ENCODE results near the gene TCEANC2. TPM values are rescaled to one million over a fixed set of nuclear protein-coding genes. Genes with fewer than 3 reads are reported as not detected.
A peak's percentile ranks its signal among the peaks of the same experiment; 100 is the strongest.

TCEANC2 gene
- total and polyA plus RNA-seq, 12 donors: 1.4 to 5.9 (median 3.9) TPM

GRCh38 chr1:54117815-54118563, 64.6 kb downstream of the TCEANC2 start:
- TF ChIP-seq, protein P1, sequence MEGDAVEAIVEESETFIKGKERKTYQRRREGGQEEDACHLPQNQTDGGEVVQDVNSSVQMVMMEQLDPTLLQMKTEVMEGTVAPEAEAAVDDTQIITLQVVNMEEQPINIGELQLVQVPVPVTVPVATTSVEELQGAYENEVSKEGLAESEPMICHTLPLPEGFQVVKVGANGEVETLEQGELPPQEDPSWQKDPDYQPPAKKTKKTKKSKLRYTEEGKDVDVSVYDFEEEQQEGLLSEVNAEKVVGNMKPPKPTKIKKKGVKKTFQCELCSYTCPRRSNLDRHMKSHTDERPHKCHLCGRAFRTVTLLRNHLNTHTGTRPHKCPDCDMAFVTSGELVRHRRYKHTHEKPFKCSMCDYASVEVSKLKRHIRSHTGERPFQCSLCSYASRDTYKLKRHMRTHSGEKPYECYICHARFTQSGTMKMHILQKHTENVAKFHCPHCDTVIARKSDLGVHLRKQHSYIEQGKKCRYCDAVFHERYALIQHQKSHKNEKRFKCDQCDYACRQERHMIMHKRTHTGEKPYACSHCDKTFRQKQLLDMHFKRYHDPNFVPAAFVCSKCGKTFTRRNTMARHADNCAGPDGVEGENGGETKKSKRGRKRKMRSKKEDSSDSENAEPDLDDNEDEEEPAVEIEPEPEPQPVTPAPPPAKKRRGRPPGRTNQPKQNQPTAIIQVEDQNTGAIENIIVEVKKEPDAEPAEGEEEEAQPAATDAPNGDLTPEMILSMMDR (IDR thresholded peaks at IDR 0.05): no peak
- no peak for DNase-seq
- intact Hi-C loops (cut with DNase I): no loop called here
- no peak for ATAC-seq
- H3K9me3 ChIP-seq: no peaks in the 10 kb centered on the region
- no peak overlapping the region for H3K27ac ChIP-seq
- H3K36me3 ChIP-seq: no peaks in the 10 kb centered on the region
- H3K27me3 ChIP-seq: peaks cover 0 to 13% (median 0%) of the 10 kb centered on the region in 7 donors
- peaks cover 0 to 15% (median 10%) of the 10 kb centered on the region in 9 donors for H3K4me1 ChIP-seq
- H3K4me3 ChIP-seq: no peak overlapping the region
- WGBS, 2 donors: 87 to 88% methylated on average over 10 to 11 of the region's 11 CpGs

GRCh38 chr1:54118704-54119103, 65.3 kb downstream of the TCEANC2 start:
- 81% methylated on average over 8 of the region's 8 CpGs for WGBS, 2 donors

DNA sequence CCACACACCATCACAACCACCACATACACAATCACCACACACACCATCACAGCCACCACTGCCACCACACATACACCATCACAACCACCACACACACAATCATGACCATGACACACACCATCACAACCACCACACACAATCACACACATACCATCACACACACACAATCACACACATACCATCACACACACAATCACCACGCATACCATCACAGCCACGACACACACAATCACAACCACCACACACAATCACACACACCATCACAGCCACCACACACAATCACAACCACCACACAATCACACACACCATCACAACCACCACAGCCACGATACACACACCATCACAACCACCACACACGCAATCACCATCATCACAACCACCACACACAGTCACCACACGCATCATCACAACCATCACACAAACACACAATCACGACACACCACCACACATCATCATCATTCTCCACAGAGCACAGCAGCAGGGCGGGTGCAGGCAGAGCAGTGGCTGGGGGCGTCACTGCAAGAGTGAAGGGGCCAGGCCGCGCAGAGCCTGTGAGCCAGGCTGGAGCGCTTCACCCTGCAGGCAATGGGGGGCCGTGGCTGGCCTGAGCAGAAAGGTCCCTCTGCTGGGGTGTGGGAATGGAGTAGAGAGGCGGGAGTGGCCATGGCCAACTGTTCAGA, 66.8 kb downstream of the TCEANC2 start:
- WGBS, 2 donors: 95 to 96% methylated on average over 13 of the region's 13 CpGs
- H3K36me3 ChIP-seq: no peaks in the 10 kb centered on the region
- DNase-seq (no peak), ATAC-seq (no peak)
- peaks cover 0 to 13% (median 0%) of the 10 kb centered on the region in 7 donors for H3K27me3 ChIP-seq
- H3K4me1 ChIP-seq: peaks cover 0 to 15% (median 10%) of the 10 kb centered on the region in 9 donors
- TF ChIP-seq, protein P1 (IDR thresholded peaks at IDR 0.05): no peak
- intact Hi-C loops (cut with DNase I): loop anchor here (2.0 to 10.0 kb wide), 8 partner anchors 195 to 372 kb away; partner anchors contain the start of gene SSBP3 (in 7 of the 10)
- H3K9me3 ChIP-seq: no peaks in the 10 kb centered on the region
- H3K27ac ChIP-seq: no peak overlapping the region
- H3K4me3 ChIP-seq: no peak overlapping the region

More at GRCh38 chr1:54118704-54119103, 65.3 kb downstream of the TCEANC2 start:
- ATAC-seq: no peak
- Histone ChIP-seq H3K27ac (no peak overlapping the region), H3K27me3 (peaks cover 0 to 13% (median 0%) of the 10 kb centered on the region in 7 donors), H3K4me3 (no peak overlapping the region), H3K9me3 (no peaks in the 10 kb centered on the region), H3K4me1 (peaks cover 0 to 15% (median 10%) of the 10 kb centered on the region in 9 donors), H3K36me3 (no peaks in the 10 kb centered on the region)
- DNase-seq: no peak
- TF ChIP-seq, protein P1 (IDR thresholded peaks at IDR 0.05): no peak
- intact Hi-C loops (cut with DNase I): no loop called here

DNA sequence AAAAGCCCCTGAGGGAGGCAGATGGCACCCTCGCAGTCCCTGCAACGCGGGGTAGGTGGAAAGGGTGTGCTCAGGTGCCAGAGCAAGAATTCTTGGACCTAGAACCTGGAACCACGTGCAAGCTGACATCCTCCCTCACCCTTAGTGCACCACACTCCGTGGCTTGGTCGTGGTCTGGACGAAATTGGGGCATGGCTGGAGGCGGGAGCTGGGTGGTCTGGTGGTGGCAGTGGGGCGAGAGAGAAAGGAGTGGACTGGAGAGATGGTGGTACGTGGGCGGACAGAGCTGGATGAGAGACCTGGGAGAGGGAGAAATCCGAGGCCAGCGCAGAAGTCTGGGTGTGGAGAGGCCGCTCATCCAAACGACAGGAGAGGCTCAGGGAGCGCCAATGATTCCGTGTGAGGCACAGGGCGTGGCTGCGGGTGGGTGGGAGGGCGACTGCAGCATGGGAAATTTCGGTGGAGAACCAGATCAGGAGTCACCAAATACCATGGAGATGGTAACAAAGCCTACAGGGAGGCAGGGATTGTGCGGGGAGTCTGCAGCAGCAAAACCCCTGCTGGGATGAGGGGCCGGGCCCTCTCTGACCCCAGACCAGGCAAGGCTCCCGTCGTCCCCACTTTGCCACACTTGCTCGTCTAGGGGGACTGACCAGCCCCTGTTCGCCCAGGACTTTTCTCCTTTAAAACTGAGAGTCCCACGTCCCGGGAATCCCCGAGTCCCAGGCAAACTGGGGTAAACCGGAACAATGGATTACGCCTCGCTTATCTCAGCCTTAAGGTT, 67.5 kb downstream of the TCEANC2 start:
- DNase-seq: no peak
- peaks cover 0 to 13% (median 0%) of the 10 kb centered on the region in 7 donors for H3K27me3 ChIP-seq
- TF ChIP-seq, protein P1 (IDR thresholded peaks at IDR 0.05): no peak
- intact Hi-C loops (cut with DNase I): loop anchor here (1.0 to 10.0 kb wide), 9 partner anchors 194 to 371 kb away; partner anchors contain the start of gene SSBP3 (in 7 of the 10)
- peak overlapping the region in 8 of 10 donors; percentile 1 to 41 (median 34) for H3K4me3 ChIP-seq
- H3K27ac ChIP-seq: no peak overlapping the region
- no peaks in the 10 kb centered on the region for H3K36me3 ChIP-seq
- peaks cover 0 to 15% (median 10%) of the 10 kb centered on the region in 9 donors for H3K4me1 ChIP-seq
- WGBS, 2 donors: 65 to 70% methylated on average over 33 of the region's 33 CpGs
- no peak for ATAC-seq
- H3K9me3 ChIP-seq: no peaks in the 10 kb centered on the region

Data from heart right ventricle (tissue), 16 donors.